GM19324 (cell line): Measurements from ENCODE around the gene CCDC78.

Source experiments
- ATAC-seq: cut with Tn5 transposase; IDR thresholded peaks from one replicate; pipeline ENCODE4 v1.9.1; 2021; ENCODE audit warnings: mild to moderate bottlenecking, moderate library complexity; ENCODE audit not compliant: unreplicated experiment, low FRiP score

Gene CCDC78

GRCh38 chr16:726188-726437, 130 bp downstream of the CCDC78 start:
- no peak for ATAC-seq

- no peak for ATAC-seq
These were observed 618 bp downstream of the CCDC78 start for GRCh38 chr16:725463-726187.

- ATAC-seq: no peak
These were observed 1.2 kb downstream of the CCDC78 start for GRCh38 chr16:725041-725376.

- ATAC-seq: no peak
These were observed 1.8 kb downstream of the CCDC78 start for GRCh38 chr16:724188-725040.

GRCh38 chr16:723695-724094, 2.5 kb downstream of the CCDC78 start:
- no peak for ATAC-seq

- ATAC-seq: no peak
These were observed 3.2 kb downstream of the CCDC78 start for GRCh38 chr16:722835-723633.

- ATAC-seq: no peak
These were observed 4.3 kb downstream of the CCDC78 start for GRCh38 chr16:721765-722540.

DNA sequence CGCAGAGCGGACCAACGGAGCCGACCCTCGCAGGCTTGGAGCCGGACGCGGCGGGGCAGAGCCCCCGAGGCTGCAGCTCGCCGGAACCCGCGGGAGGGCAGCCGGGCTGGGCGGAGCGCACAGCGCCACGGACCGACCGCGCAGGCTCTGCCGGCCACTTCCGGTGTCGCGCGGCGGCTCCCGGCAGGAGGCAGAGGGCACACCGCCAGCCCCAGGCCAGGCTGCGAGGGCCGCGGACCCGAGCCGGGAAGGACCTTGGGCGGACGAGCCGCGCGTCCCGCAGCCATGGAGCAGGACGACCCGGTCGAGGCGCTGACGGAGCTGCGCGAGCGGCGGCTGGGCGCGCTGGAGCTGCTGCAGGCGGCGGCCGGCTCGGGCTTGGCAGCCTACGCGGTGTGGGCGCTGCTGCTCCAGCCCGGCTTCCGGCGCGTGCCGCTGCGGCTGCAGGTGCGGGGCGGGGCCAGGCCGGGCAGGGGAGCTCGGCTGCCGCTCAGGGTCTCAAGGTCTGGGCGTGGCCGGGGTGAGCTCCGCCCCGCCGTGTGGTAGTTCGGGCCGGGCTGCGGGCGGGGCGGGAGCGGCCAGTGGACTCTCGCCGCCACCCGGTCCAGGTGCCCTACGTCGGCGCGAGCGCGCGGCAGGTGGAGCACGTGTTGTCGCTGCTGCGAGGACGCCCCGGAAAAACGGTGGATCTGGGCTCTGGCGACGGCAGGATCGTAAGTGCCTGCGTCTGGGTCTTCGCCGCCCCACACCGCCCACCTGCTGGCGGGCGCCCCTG, 5.1 kb downstream of the CCDC78 start, which contains the start of gene ANTKMT:
Gene ANTKMT (plus strand): TSS at position 157 of the 775 bp plus-strand sequence. CDS start 129 bp downstream, at position 286.
- peak; percentile 74 for ATAC-seq

DNA sequence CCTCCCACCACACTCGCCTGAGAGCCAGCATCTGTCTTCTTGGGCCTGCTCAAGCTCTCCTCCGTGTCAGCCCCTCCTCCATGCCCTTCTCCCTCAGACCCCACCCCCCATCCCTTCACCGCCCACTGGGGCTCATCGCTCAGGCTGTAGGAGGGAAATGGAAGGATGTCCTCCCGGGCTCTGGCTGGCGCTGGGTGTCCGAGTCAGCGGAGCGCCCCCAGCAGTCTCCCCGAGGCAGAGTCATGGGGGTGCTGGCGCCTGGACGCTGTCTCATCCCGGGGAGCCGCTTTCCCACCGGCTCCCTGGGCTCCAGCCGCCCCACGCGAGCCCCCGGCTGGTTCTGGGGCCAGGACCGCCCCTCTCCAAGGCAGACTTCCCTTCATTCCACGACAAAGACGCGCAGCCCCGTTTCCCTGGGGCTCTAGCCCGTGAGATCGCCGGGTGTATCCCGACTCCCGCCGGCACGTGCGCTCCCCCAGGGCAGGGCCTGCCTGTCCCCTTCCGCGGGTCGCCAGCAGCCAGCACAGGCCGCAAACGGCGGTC, 5.7 kb downstream of the CCDC78 start:
- ATAC-seq: peak; percentile 18

GRCh38 chr16:719815-720446, 6.3 kb downstream of the CCDC78 start:
- ATAC-seq: no peak

DNA sequence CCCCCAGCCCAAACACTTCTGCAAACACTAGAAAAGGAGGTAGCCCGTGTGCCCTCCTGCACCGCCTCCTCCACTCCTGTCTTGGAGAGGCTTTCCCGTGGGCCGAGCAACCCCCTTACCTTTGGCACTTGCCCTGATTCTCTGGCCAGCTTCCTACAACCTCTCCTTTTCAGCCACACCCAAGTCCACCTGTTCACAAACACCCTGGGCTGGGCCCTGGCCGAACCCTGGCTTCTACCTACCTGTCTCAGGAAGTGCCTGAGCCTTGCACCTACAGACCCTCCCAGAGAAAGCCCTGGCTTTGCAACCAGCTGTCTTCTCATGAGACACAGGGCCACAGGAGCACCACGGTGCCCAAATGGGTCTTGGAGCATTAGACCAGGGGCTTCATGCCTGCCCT, 7.3 kb downstream of the CCDC78 start:
- no peak for ATAC-seq

DNA sequence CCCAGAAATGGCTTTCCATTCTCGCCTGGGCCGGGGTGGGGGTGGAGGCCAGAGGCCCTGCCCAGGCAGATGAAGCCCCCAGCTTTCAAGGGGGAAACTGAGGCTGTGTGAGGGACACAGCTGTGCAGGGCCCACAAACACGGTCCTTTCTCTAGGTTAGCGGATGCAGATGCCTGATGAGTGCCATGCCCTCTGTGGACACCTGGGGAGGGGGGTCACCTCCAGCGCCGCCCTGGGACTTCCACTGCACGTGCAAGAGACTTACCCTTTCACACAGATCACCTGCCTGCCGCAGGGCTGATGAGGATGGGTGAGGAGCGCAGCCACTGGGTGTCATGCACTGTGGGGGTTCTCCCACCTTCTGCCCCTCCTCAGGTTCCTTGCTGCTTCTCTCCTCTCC, 7.9 kb downstream of the CCDC78 start:
- ATAC-seq: no peak

DNA sequence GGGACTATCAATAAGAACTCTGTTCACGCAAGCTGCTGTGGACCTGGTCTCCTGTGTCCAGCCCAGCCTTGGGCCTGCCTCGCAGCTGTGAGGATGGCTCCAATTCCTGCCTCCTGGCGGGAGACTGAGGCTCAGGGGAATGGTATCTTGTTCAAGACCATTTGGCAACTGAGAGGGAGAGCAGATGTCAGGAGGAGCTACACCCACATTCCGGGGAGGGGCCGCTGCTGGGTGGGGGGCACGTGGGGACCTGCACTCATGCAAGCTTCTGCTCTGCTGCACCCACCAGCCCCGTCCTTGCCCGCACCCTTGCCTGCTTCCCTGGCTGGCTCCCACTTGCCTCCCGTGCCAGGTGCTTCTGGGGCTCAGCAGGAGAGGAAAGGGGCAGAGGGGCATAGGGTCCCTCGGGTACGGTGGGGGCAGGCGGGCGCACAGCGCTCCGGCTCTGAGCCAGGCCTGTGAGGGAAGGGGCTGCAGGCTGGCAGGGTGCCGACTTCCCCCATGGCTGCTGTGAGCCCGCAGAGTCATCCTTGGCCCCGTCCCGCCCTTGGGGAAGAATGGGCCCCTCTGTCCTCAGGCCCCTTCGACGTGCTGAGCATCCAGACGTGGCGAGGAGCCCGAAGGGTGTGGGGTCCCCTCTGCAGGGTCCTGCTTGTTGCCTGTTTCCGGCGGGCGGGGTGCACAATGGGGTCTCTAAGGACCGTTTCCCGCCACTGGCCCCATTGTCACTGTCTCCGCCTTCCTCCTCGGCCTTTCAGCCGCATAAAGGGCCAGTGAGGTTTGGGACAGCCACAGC, 8.6 kb downstream of the CCDC78 start:
- no peak for ATAC-seq

DNA sequence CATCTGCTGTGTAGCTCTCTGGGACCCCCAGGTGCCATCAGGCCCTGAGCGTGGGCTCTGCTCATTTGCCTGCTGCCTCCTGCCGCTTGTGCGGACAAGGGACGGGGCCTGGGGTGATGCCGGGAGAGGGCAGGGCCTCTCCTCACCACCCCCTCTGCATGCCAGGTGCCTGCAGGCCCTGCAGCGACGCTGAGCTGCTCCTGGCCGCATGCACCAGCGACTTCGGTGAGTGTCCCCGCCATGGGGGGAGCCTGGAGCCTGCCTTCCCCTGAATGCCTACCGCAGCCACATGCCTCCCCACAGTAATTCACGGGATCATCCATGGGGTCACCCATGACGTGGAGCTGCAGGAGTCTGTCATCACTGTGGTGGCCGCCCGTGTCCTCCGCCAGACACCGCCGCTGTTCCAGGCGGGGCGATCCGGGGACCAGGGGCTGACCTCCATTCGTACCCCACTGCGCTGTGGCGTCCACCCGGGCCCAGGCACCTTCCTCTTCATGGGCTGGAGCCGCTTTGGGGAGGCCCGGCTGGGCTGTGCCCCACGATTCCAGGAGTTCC, 9.4 kb downstream of the CCDC78 start:
- no peak for ATAC-seq

GRCh38 chr16:716200-716568, 10.1 kb downstream of the CCDC78 start:
- no peak for ATAC-seq

- ATAC-seq: peak; percentile 24
These were observed 10.6 kb downstream of the CCDC78 start for GRCh38 chr16:715477-716199.
